ENCODE results near the gene KRTAP5-11. TPM values are rescaled to one million over a fixed set of nuclear protein-coding genes. Genes with fewer than 3 reads are reported as not detected.

The KRTAP5-11 gene
- total and polyA plus RNA-seq, 2 of the 8 experiments (the other 6 are each of a cell fraction or from before 2014, with no cell fraction given): not detected

DNA sequence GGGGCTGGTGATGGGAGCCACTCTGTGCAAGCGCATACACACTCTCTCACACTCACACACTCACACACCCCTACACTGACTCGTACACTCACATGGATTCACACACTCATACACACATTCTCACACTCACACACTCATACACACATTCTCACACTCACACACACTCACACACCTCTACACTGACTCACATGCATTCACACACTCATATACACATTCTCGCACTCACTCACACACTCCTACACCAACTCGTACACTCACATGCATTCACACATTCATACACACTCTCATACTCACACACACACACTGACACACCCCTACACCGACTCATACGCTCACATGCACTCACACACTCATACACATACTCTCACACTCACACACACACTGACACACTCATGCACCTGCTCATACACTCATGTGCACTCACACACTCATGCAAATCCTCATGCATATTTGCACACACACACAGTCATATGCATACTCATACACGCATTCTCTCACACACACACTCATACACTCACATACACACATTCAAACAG, 5.1 kb downstream of the KRTAP5-11 start:
- Histone ChIP-seq H3K4me1 (replicated peaks in 1 of 4; ENCODE audit: control insufficient read depth in 3 of 4, insufficient read depth in 4 of 4, low read length in 3 of 4) (peaks cover 0 to 3% (median 3%) of the 10 kb centered on the region in 4 experiments; a peak in 4 of 7 replicates), H2AK5ac (ENCODE audit: low read depth, low read length) (peak overlapping the region; percentile 97; the same call in 1 of the 2 replicates), H3K9me3 (ENCODE audit: insufficient read depth in 2 of 2, low read depth in 1 of 2, low read length in 1 of 2) (no peaks in the 10 kb centered on the region), H3K79me2 (ENCODE audit: control insufficient read depth in 1 of 2, insufficient read depth in 2 of 2, low read length in 2 of 2) (no peaks in the 10 kb centered on the region; a peak in 1 of 4 replicates), H3K27ac (ENCODE audit: low read depth, low read length) (no peak overlapping the region), H3K79me1 (ENCODE audit: low read depth, low read length) (no peaks in the 10 kb centered on the region), H3K23ac (ENCODE audit: insufficient read length) (no peak overlapping the region), H3K27me3 (replicated peaks in 1 of 4; ENCODE audit: control insufficient read depth in 3 of 4, extremely low read depth in 1 of 4, insufficient read depth in 3 of 4, low read length in 3 of 4) (peaks cover 0 to 5% (median 1%) of the 10 kb centered on the region in 4 experiments; a peak in 3 of 7 replicates), H3K18ac (ENCODE audit: extremely low read depth, low read length) (no peak overlapping the region), H3K4me2 (ENCODE audit: insufficient read depth in 1 of 2, low read depth in 2 of 2, low read length in 2 of 2) (no peak overlapping the region), H3K23me2 (ENCODE audit: low read depth, low read length) (peaks cover 5% of the 10 kb centered on the region; the same call in 1 of the 2 replicates), H2AFZ (ENCODE audit: low read length) (no peak overlapping the region), H3K14ac (ENCODE audit: insufficient read length) (no peak overlapping the region), H3K4me3 (ENCODE audit: extremely low read depth in 1 of 4, insufficient read depth in 2 of 4, low read depth in 3 of 4, low read length in 4 of 4) (no peak overlapping the region), H2BK15ac (ENCODE audit: low read length) (peak overlapping the region; percentile 65; the same call in 1 of the 2 replicates), H2BK5ac (ENCODE audit: low read depth, low read length) (no peak overlapping the region), H3K9ac (replicated peaks in 1 of 4; ENCODE audit: extremely low read depth in 1 of 4, low read depth in 3 of 4, low read length in 3 of 4) (no peak overlapping the region), H4K8ac (ENCODE audit: extremely low read depth, insufficient read depth, low read length) (no peak overlapping the region; the same call in 1 of the 2 replicates), H3K4ac (replicated peaks; ENCODE audit: insufficient read length, low read depth, low read length) (no peak overlapping the region), H2BK20ac (ENCODE audit: low read length) (no peak overlapping the region), H4K5ac (ENCODE audit: insufficient read length, low read depth, low read length) (no peak overlapping the region), H4K20me1 (replicated peaks in 1 of 2; ENCODE audit: control insufficient read depth in 1 of 2, insufficient read depth in 2 of 2, low read length in 2 of 2) (peaks cover 0 to 5% of the 10 kb centered on the region in 2 experiments), H2BK120ac (replicated peaks; ENCODE audit: low read depth, low read length) (no peak overlapping the region), H3K56ac (replicated peaks; ENCODE audit: insufficient read length, low read depth, low read length) (no peak overlapping the region), H2BK12ac (ENCODE audit: low read depth, low read length) (peak overlapping the region; percentile 92; the same call in 1 of the 2 replicates), H4K91ac (replicated peaks; ENCODE audit: insufficient read length, low read length) (no peak overlapping the region), H3K36me3 (ENCODE audit: control insufficient read depth in 2 of 4, insufficient read depth in 4 of 4, low read length in 3 of 4) (no peaks in the 10 kb centered on the region)
- DNase-seq (ENCODE audit: low read depth in 1 of 2, low spot score in 2 of 2): no peak
- no peak for FAIRE-seq
- ChIA-PET POLR2A (ENCODE audit: partially characterized antibody) (no interaction called here), CTCF (ENCODE audit: partially characterized antibody) (no interaction called here)
- 92 to 100% methylated on average over 2 to 7 of the region's 7 CpGs for WGBS, 2 experiments (ENCODE audit: extremely low coverage in 1 of 2, insufficient coverage in 1 of 2, insufficient read length in 1 of 2, insufficient replicate concordance in 2 of 2, low coverage in 1 of 2, low lambda C conversion rate in 2 of 2, missing lambda C conversion rate in 1 of 2)
- TF ChIP-seq CHD1 (IDR thresholded peaks at IDR 0.05; ENCODE audit: low read depth, low read length) (no peak), EGR1 (IDR thresholded peaks at IDR 0.05; ENCODE audit: borderline replicate concordance, low read depth, low read length) (no peak), SIN3A (conservative IDR thresholded peaks at IDR 0.05 in 1 of 2, IDR thresholded peaks at IDR 0.05 in 1 of 2; ENCODE audit: low read depth in 1 of 2, low read length in 2 of 2) (no peak), SRF (IDR thresholded peaks at IDR 0.05; ENCODE audit: low read depth, low read length) (no peak), CEBPB (IDR thresholded peaks at IDR 0.05; ENCODE audit: low read depth, low read length) (no peak), SIRT6 (IDR thresholded peaks at IDR 0.05; ENCODE audit: low read length) (no peak), ASH2L (IDR thresholded peaks at IDR 0.05; ENCODE audit: low read length) (no peak), NRF1 (IDR thresholded peaks at IDR 0.05; ENCODE audit: low read depth, low read length) (no peak), EZH2 (IDR thresholded peaks at IDR 0.05; ENCODE audit: low read depth, low read length, severe bottlenecking) (no peak), MAFK (IDR thresholded peaks at IDR 0.05; ENCODE audit: low read depth, low read length) (no peak), RXRA (IDR thresholded peaks at IDR 0.05; ENCODE audit: insufficient read depth, low read depth, low read length) (no peak), CBX5 (IDR thresholded peaks at IDR 0.05; ENCODE audit: low read depth, low read length) (no peak), RFX5 (IDR thresholded peaks at IDR 0.05; ENCODE audit: borderline replicate concordance, low read depth, low read length) (no peak), YY1 (IDR thresholded peaks at IDR 0.05; ENCODE audit: low read depth, low read length) (no peak), SP1 (IDR thresholded peaks at IDR 0.05; ENCODE audit: low read depth, low read length) (no peak)

Measured in H1 (cell line).